ENCODE measurements around the gene CMTM3.
A peak's percentile ranks its signal among the peaks of the same experiment; 100 is the strongest.
"Not testable (repeated sequence)": the region's sequence is repeated elsewhere in the genome, so short reads cannot be mapped to it uniquely, and the experiment has no call there.

The CMTM3 gene

GRCh38 chr16:66637806-66638205, 33.3 kb downstream of the CMTM3 start:
- no peak for DNase-seq

GRCh38 chr16:66639091-66639885, 34.8 kb downstream of the CMTM3 start:
- DNase-seq, result no peak

GRCh38 chr16:66640724-66641314, 36.3 kb downstream of the CMTM3 start:
- no peak for DNase-seq

GRCh38 chr16:66641387-66641786, 36.9 kb downstream of the CMTM3 start:
- DNase-seq, result no peak

- DNase-seq, result no peak
Observed at GRCh38 chr16:66647866-66648265, 43.4 kb downstream of the CMTM3 start.

- DNase-seq, result no peak
Observed at GRCh38 chr16:66649167-66649566, 44.7 kb downstream of the CMTM3 start.

GRCh38 chr16:66649636-66650205, 45.2 kb downstream of the CMTM3 start:
- no peak for DNase-seq

- DNase-seq, result peak; percentile 58
Observed at GRCh38 chr16:66650707-66651473, 46.4 kb downstream of the CMTM3 start.

- no peak for DNase-seq
Observed at GRCh38 chr16:66651474-66651765, 46.9 kb downstream of the CMTM3 start.

- DNase-seq, result no peak
Observed at GRCh38 chr16:66651965-66652364, 47.5 kb downstream of the CMTM3 start.

GRCh38 chr16:66652661-66653360, 48.3 kb downstream of the CMTM3 start:
- no peak for DNase-seq

- no peak for DNase-seq
Observed at GRCh38 chr16:66653581-66654350, 49.3 kb downstream of the CMTM3 start.

GRCh38 chr16:66656547-66656946, 52.0 kb downstream of the CMTM3 start:
- no peak for DNase-seq

GRCh38 chr16:66658143-66658859, 53.8 kb downstream of the CMTM3 start:
- DNase-seq, result no peak

- no peak for DNase-seq
Observed at GRCh38 chr16:66658860-66659190, 54.3 kb downstream of the CMTM3 start.

GRCh38 chr16:66660422-66661209, 56.1 kb downstream of the CMTM3 start:
- DNase-seq, result no peak

- DNase-seq, result no peak
Observed at GRCh38 chr16:66661210-66661560, 56.7 kb downstream of the CMTM3 start.

GRCh38 chr16:66661671-66662346, 57.3 kb downstream of the CMTM3 start:
- not testable (repeated sequence) for DNase-seq

GRCh38 chr16:66662445-66663194, 58.1 kb downstream of the CMTM3 start:
- DNase-seq, result no peak

Measured in activated CD4-positive, alpha-beta T cell treated with anti-CD3 and anti-CD28 coated beads for 1 hour (primary cell).